ENCODE results near the gene CHRM3. TPM values are rescaled to one million over a fixed set of nuclear protein-coding genes. Genes with fewer than 3 reads are reported as not detected.

CHRM3 gene
- total RNA-seq, 2 donors from 2014 or later = 2.5 to 4.2 TPM

DNA sequence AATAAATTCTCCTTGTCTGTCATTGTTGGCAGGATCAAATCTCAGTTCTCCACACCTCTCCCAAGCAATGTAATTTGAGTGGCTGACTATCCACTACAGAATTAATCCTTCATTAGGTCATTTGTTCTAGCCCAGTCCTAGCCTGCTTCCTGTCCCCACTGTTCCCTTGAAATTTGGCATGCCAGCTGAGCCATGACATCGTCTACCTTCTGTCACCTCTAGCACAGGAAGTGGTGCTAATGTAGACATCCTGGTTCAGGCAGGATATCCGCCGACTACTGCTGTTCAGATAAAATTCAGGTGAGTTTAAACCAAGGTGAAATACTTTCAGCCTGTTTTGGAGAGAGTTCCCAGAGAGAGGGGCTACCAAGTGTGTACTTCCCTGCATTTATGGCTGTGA lies 5.9 kb downstream of the CHRM3 start:
- Histone ChIP-seq H3K36me3 (no peaks in the 10 kb centered on the region), H3K27ac (no peak overlapping the region), H3K9me3 (no peaks in the 10 kb centered on the region), H3K27me3 (replicated peaks; ENCODE audit: insufficient read depth) (no peaks in the 10 kb centered on the region), H3K4me1 (ENCODE audit: control insufficient read depth in 1 of 2, low read depth in 2 of 2) (peaks cover 0 to 7% of the 10 kb centered on the region in 2 donors), H3K4me3 (no peak overlapping the region)
- DNase-seq (ENCODE audit: low spot score) (no peak), ATAC-seq (ENCODE audit: insufficient number of reproducible peaks, low FRiP score, low read depth) (no peak)
- TF ChIP-seq, protein P1, sequence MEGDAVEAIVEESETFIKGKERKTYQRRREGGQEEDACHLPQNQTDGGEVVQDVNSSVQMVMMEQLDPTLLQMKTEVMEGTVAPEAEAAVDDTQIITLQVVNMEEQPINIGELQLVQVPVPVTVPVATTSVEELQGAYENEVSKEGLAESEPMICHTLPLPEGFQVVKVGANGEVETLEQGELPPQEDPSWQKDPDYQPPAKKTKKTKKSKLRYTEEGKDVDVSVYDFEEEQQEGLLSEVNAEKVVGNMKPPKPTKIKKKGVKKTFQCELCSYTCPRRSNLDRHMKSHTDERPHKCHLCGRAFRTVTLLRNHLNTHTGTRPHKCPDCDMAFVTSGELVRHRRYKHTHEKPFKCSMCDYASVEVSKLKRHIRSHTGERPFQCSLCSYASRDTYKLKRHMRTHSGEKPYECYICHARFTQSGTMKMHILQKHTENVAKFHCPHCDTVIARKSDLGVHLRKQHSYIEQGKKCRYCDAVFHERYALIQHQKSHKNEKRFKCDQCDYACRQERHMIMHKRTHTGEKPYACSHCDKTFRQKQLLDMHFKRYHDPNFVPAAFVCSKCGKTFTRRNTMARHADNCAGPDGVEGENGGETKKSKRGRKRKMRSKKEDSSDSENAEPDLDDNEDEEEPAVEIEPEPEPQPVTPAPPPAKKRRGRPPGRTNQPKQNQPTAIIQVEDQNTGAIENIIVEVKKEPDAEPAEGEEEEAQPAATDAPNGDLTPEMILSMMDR (IDR thresholded peaks at IDR 0.05) = no peak

DNA sequence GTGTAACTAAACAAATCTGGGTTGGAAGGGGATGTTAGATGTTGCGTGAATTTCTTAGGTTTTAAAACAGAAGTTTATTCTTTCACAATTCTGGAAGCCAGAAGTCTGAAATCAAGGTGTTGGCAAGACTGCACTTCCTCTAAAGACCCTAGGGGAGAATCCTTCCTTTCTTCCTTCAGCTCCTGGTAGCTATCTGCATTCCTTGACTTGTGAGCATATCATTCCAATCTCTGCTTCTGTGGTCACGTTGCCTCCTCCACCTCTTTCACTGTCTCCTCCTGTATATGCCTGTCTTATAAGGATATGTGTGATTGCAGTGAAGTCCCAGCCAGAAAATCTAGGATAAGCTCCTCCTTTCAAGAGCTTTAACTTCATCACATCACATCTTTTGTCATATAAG lies 7.7 kb downstream of the CHRM3 start:
- Histone ChIP-seq H3K36me3 (no peaks in the 10 kb centered on the region), H3K4me3 (no peak overlapping the region), H3K27me3 (replicated peaks; ENCODE audit: insufficient read depth) (no peaks in the 10 kb centered on the region), H3K4me1 (ENCODE audit: control insufficient read depth in 1 of 2, low read depth in 2 of 2) (no peaks in the 10 kb centered on the region), H3K27ac (no peak overlapping the region), H3K9me3 (no peaks in the 10 kb centered on the region)
- TF ChIP-seq, protein P1 (IDR thresholded peaks at IDR 0.05) = no peak
- ATAC-seq (ENCODE audit: insufficient number of reproducible peaks, low FRiP score, low read depth) (no peak), DNase-seq (ENCODE audit: low spot score) (no peak)

DNA sequence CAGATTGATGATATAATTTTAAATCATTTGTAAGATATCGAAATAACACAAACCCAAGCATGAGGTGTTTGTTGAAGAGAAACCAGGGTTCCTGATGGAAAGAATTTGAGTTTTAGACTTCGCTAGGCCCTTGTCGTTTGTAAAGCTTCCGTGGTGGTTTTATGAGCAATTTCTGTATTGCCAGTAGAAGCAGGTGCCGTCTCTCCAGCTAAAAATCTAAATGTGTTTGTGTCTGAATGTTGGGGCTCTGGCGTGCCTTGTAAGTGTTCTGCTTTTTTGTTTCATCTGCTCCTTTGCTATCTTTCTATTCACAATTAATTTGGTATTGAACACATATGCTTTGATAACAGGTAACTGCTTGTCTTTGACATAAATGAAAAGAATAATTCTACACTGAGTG lies 27.5 kb downstream of the CHRM3 start:
- no peak overlapping the region for H3K4me3 ChIP-seq
- H3K9me3 ChIP-seq = no peaks in the 10 kb centered on the region
- no peak for DNase-seq (ENCODE audit: low spot score)
- TF ChIP-seq, protein P1 (IDR thresholded peaks at IDR 0.05) = no peak
- no peak overlapping the region for H3K27ac ChIP-seq
- ATAC-seq (ENCODE audit: insufficient number of reproducible peaks, low FRiP score, low read depth) = no peak
- no peaks in the 10 kb centered on the region for H3K27me3 ChIP-seq (replicated peaks; ENCODE audit: insufficient read depth)
- H3K4me1 ChIP-seq (ENCODE audit: control insufficient read depth in 1 of 2, low read depth in 2 of 2) = no peaks in the 10 kb centered on the region
- H3K36me3 ChIP-seq = no peaks in the 10 kb centered on the region

DNA sequence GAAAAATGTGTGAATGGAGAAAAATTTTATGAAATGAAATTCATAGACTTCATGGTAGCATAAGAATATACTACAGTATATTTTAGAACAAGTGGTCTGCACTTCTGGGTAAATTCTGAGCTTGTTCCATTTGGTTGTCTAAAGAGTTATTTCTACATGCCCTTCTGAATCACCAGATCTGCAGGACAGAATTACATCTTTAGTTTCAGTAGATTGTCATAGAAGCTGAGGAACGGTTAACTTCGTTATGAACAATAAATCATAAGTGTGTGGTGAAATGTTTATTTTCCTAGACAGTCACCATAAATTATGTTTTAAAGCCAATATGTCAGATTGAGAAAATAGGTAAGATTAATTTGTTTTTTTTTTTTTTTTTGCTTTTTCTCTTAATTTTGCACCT lies 30.9 kb downstream of the CHRM3 start:
- no peaks in the 10 kb centered on the region for H3K9me3 ChIP-seq
- no peaks in the 10 kb centered on the region for H3K27me3 ChIP-seq (replicated peaks; ENCODE audit: insufficient read depth)
- ATAC-seq (ENCODE audit: insufficient number of reproducible peaks, low FRiP score, low read depth) (no peak), DNase-seq (ENCODE audit: low spot score) (no peak)
- no peaks in the 10 kb centered on the region for H3K36me3 ChIP-seq
- H3K4me1 ChIP-seq (ENCODE audit: control insufficient read depth in 1 of 2, low read depth in 2 of 2) = no peaks in the 10 kb centered on the region
- TF ChIP-seq, protein P1 (IDR thresholded peaks at IDR 0.05) = no peak
- no peak overlapping the region for H3K4me3 ChIP-seq
- H3K27ac ChIP-seq = no peak overlapping the region

DNA sequence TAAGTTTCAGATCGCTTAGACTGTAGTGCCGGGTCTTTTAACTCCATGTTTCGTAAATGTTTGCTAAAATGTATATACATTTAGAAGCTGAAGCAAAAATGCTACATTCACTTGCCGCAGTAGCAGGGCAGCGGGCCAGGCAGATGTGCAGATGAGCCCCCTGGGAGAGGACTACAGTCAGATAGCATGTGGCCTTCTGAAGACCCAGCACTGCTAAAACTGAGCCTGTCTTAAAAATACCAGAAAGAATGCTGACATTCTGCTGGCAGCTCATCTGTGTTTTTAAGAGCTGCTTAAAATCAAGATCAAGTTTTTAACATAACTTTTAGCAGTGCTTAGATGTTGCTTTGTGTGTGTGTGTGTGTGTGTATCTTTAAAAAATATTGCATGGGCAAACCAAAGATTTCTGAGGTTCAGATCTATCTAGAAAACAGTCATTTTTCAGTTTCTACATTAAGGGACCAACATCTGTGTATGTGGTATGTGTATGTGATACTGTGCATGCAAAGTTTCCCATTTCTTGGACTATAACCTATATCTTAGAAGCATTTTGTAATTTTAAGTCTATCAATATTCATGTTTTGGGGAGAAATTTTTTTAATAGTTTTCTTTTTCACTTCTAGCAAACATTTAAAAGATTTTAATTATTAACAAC lies 31.7 kb downstream of the CHRM3 start:
- no peak overlapping the region for H3K4me3 ChIP-seq
- ATAC-seq (ENCODE audit: insufficient number of reproducible peaks, low FRiP score, low read depth) (no peak), DNase-seq (ENCODE audit: low spot score) (no peak)
- no peaks in the 10 kb centered on the region for H3K4me1 ChIP-seq (ENCODE audit: control insufficient read depth in 1 of 2, low read depth in 2 of 2)
- TF ChIP-seq, protein P1 (IDR thresholded peaks at IDR 0.05) = no peak
- no peaks in the 10 kb centered on the region for H3K27me3 ChIP-seq (replicated peaks; ENCODE audit: insufficient read depth)
- no peaks in the 10 kb centered on the region for H3K9me3 ChIP-seq
- no peak overlapping the region for H3K27ac ChIP-seq
- no peaks in the 10 kb centered on the region for H3K36me3 ChIP-seq
